TTC549 (cell line): ENCODE measurements around the gene EAPP.
"Not testable (repeated sequence)": the region's sequence is repeated elsewhere in the genome, so short reads cannot be mapped to it uniquely, and the experiment has no call there.

Experiments used
- FAIRE-seq: peaks from 2 replicates; lab custom pipeline; 2012; peaks lifted over from hg19 to GRCh38; lab: Jason Lieb, UNC

EAPP gene

GRCh38 chr14:34538096-34538495 lies 1.4 kb downstream of the EAPP start:
- not testable (repeated sequence) for FAIRE-seq

DNA sequence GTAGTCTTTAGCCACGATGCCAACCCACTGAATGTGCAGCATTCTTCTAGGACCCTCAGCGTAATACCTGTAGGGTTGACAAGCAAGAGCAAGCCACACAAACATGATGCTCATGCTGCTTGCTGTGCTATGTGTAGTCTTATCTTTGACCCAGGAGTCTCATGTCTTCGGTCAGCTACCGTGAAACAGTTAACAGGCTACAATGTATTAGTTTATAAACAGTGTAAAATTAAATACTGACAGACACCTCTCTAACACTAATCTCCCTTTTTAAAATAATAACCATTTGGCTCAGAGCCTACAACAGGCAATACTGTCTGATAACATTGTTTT lies 1.9 kb downstream of the EAPP start:
- FAIRE-seq = no peak

DNA sequence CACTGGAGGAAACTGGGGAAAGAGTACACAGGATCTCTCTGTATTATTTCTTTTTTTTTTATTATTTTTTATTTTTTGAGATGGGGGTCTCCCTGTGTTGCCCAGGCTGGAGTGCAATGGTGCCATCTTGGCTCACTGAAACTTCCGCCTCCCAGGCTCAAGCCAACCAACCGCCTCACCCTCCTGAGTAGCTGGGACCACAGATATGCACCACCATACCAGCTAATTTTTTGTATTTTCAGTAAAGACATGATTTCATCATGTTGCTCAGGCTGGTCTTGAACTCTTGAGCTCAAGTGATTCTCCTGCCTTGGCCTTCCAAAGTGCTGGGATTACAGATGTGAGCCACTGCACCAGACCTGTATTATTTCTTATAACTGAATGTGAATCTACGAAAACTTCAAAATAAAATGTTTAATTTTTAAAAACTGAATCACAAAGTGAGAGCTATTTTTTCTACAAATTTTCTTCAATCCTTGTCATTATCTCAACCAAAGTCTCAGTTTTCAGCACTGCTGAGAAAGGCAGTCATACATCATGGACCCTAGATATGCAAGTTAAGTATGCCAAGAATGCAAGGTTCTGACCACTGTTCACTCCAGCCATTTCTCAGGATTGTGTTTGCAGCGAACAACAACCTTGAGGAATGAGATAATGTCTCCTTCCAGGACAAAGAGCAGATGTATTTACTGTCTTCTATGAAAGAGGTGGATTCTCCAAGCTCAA lies 2.4 kb downstream of the EAPP start:
- FAIRE-seq = no peak

- no peak for FAIRE-seq
These were observed 11.9 kb downstream of the EAPP start for GRCh38 chr14:34527591-34527990.

GRCh38 chr14:34524216-34524615 lies 15.3 kb downstream of the EAPP start:
- FAIRE-seq = not testable (repeated sequence)

GRCh38 chr14:34522496-34522895 lies 17.0 kb downstream of the EAPP start:
- no peak for FAIRE-seq

GRCh38 chr14:34521071-34521470 lies 18.4 kb downstream of the EAPP start:
- FAIRE-seq = not testable (repeated sequence)

DNA sequence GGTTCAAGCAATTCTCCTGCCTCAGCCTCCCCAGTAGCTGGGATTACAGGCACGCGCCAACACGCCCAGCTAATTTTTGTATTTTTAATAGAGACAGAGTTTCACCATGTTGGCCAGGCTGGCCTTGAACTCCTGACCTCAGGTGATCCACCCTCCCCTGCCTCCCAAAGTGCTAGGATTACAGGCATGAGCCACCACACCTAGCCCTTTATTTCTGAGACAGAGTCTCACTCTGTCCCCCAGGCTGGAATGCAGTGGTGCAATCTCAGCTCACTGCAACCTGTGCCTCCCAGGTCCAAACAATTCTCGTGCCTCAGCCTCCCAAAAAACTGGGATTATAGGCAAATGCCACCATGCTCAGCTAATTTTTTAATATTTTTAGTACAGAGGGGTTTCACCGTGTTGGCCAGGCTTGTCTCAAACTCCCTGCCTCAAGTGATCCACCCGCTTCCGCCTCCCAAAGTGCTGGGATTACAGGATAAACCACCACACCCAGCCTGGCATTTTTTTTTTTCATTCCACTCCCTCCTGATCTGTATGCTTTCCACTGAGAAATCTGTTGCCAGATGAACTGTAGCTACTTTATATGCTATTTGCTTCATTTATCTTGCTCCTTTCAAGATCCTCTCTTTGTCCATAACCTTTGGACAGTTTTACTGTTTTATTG lies 19.1 kb downstream of the EAPP start:
- FAIRE-seq = not testable (repeated sequence)

- FAIRE-seq = no peak
These were observed 31.6 kb downstream of the EAPP start for GRCh38 chr14:34507884-34508283.

DNA sequence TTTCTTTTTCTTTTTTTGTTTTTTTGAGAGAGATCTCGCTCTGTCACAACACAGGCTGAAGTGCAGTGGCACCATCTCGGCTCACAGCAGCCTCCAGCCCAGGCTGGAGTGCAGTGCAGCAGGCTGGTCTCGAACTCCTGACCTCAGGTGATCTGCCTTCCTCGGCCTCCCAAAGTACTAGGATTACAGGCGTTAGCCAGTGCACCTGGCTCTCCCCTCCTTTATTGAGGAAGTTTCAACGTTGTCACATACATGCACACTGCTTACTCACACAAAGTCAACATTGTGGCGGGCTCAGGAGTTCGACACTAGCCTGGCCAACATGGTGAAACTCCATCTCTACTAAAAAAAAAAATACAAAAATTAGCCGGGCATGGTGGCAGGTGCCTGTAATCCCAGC lies 32.0 kb downstream of the EAPP start:
- no peak for FAIRE-seq

- not testable (repeated sequence) for FAIRE-seq
These were observed 34.4 kb downstream of the EAPP start for GRCh38 chr14:34505124-34505491.

DNA sequence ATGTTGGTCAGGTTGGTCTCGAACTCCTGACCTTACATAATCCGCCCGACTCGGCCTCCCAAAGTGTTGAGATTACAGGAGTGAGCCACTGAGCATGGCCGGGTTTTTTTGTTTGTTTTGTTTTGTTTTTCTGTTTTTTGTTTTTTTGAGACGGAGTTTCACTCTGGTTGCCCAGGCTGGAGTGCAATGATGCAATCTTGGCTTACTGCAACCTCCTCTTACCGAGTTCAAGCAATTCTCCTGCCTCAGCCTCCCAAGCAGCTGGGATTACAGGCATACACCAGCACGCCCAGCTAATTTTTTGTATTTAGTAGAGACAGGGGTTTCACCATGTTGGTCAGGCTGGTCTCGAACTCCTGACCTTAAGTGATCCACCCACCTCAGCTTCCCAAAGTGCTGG lies 35.5 kb downstream of the EAPP start:
- not testable (repeated sequence) for FAIRE-seq

- FAIRE-seq = no peak
These were observed 36.8 kb downstream of the EAPP start for GRCh38 chr14:34502545-34503225.

GRCh38 chr14:34502001-34502400 lies 37.5 kb downstream of the EAPP start:
- FAIRE-seq = no peak

- no peak for FAIRE-seq
These were observed 38.4 kb downstream of the EAPP start for GRCh38 chr14:34501004-34501580.

DNA sequence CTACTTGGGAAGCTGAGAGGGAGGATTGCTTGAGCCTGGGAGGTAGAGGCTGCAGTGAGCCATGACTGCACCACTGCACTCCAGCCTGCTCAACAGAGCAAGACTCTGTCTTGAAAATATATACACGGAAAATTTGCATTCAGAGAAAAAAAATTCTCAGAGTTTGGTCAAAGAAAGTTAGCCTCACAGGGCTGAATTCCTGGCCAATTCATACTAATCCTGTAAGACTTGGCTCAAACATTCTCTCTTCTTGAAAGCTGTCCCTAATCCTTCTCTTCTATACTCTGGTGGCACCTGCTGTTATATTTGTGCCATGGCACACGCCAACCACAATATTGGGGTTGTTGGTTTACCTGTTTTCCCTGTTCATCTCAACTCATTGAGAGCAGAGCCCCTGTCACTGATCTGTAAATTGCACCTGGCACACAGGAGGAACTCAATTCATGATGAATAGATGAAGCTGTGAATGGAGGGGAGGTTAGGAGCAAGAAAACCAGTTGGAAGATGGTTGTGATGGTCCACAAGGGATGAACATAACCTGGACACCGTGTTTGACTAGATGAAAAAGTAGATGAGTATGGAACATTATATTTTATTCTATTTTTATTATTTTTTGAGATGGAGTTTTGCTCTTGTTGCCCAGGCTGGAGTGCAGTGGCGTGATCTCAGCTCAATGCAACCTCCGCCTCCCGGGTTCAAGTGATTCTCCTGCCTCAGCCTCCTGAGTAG lies 40.7 kb downstream of the EAPP start:
- FAIRE-seq = no peak

DNA sequence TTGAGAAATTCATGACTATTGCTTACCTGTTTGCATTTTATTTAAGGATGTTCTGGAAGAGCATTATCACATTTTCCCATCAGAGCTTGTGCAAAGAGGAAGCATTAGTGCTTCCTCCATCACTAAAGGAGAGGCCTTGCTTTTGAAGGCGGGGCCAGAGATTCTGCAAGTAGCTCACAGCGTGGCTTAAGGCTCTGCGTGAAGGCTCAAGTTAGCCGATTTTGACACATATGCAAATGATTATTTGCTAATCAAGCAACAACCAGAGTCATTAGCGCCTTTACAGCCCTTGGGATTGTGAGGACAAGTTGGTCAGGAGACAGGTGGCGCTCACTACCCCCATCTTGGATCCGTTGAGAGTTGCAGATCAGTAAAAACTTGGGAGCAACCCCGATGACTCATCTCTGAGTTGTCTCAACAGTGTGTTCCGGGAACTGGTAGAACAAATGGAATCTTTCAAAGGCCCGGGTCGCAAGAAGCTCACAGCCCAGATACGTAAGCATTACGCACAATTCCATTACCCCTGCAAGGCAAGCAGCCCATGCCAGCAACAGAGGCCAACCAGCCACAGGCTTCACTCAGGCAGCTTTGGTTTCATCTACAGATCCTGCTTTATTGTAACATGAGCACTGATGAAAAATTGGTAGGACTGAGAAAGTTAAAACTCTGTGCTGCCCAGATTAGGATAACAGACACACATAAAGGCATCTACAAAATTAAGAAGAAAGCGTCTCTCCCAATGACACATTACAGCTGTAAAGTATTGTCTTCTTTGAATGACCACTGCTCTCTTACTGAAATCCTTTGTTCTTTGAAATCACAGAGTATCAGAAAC lies 42.6 kb downstream of the EAPP start:
- FAIRE-seq = no peak

- FAIRE-seq = no peak
These were observed 43.4 kb downstream of the EAPP start for GRCh38 chr14:34496007-34496678.

DNA sequence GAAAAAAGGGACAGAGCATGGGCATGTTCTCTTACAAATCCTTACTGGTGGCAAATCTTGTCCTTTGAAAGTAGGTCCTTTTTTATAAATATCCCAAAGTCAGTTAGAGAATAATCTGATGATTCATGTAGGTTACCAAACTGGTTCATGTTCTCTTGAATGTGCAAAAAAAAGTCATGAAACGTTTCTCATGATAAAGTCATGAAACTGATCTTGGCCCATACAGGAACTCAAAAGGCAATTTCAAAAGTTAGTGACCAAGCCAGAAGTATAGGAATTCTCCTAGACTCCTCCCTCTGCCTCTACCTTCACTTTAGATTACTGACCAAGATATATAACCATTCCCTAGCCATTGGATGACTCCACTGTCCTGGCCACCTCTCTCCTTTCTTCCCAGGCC lies 50.2 kb downstream of the EAPP start:
- FAIRE-seq = no peak

DNA sequence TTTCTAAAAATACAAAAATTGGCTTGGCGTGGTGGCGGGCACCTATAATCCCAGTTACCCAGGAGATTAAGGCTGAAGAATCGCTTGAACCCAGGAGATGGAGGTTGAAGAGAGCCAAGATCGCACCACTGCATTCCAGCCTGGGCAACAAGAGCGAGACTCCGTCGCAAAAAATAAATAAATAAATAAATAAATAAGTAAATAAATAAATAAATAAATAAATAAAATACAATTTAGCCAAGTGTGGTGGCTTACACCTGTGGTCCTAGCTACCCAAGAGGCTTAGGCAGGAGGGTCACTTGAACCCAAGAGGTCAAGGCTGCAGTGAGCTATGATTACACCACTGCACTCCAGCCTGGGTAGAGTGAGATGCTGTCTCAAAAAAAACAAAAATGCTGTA lies 51.0 kb downstream of the EAPP start:
- FAIRE-seq = no peak

- no peak for FAIRE-seq
These were observed 54.8 kb downstream of the EAPP start for GRCh38 chr14:34484726-34485125.
